IMR-90 (cell line): ENCODE data around the gene KCTD11.

Experiments
- BHLHE40 ChIP-seq: fragments of 150-350 bp; IDR thresholded peaks from 2 replicates; pipeline ENCODE4 v1.6.1; 2016; ENCODE audit warnings: mild to moderate bottlenecking, low read depth, low read length
- CEBPB ChIP-seq: IDR thresholded peaks from 2 replicates; pipeline ENCODE4 v1.6.1; 2012; ENCODE audit warnings: low read depth, low read length, improper control_type of control experiment
- CTCF ChIP-seq: conservative IDR thresholded peaks from 2 replicates; pipeline ENCODE4 v1.5.1; 2012; ENCODE audit warnings: mild to moderate bottlenecking, low read depth, low read length, improper control_type of control experiment
- MAZ ChIP-seq: IDR thresholded peaks from 2 replicates; pipeline ENCODE4 v1.6.1; 2012; ENCODE audit warnings: low read depth, mild to moderate bottlenecking, low read length, improper control_type of control experiment, moderate library complexity, borderline replicate concordance
- MXI1 ChIP-seq: IDR thresholded peaks from 2 replicates; pipeline ENCODE4 v1.6.1; 2012; ENCODE audit warnings: low read depth, mild to moderate bottlenecking, low read length, moderate library complexity, borderline replicate concordance
- NFE2L2 ChIP-seq: fragments of 150-350 bp; IDR thresholded peaks from 2 replicates; pipeline ENCODE4 v1.6.1; 2016; ENCODE audit warnings: low read depth, mild to moderate bottlenecking, low read length
- POLR2A ChIP-seq: IDR thresholded peaks from 2 replicates; pipeline ENCODE4 v1.6.1; 2012; ENCODE audit warnings: mild to moderate bottlenecking, low read depth, low read length
- RAD21 ChIP-seq: IDR thresholded peaks from 2 replicates; pipeline ENCODE4 v1.6.1; 2012; ENCODE audit warnings: low read length, improper control_type of control experiment
- RCOR1 ChIP-seq: IDR thresholded peaks from 2 replicates; pipeline ENCODE4 v1.6.1; 2012; ENCODE audit warnings: mild to moderate bottlenecking, low read length, improper control_type of control experiment; ENCODE audit not compliant: insufficient replicate concordance
- RFX5 ChIP-seq: IDR thresholded peaks from 2 replicates; pipeline ENCODE4 v1.8.0; 2012; ENCODE audit warnings: low read depth, mild to moderate bottlenecking, low read length, moderate library complexity

GRCh38 chr17:7382901-7383300 is 30.9 kb downstream of the KCTD11 start:
- TF ChIP-seq POLR2A (no peak), CTCF (no peak), BHLHE40 (no peak), NFE2L2 (no peak), RFX5 (no peak), MXI1 (no peak), RAD21 (no peak), MAZ (no peak), RCOR1 (no peak), CEBPB (no peak)
